ENCODE data around the gene PIP5K1C. TPM values are rescaled to one million over a fixed set of nuclear protein-coding genes. Genes with fewer than 3 reads are reported as not detected.
"Not testable (repeated sequence)": the region's sequence is repeated elsewhere in the genome, so short reads cannot be mapped to it uniquely, and the experiment has no call there.

The PIP5K1C gene
- total and polyA plus RNA-seq, 5 donors = 31.4 to 48.3 (median 39.7) TPM

- intact Hi-C loops (cut with DNase I) = no loop called here
- H3K27ac ChIP-seq (ENCODE audit: low read length) = peak overlapping the region; percentile 94
- no peak overlapping the region for H3K4me3 ChIP-seq (ENCODE audit: low read length)
- 33% methylated on average over 40 of the region's 40 CpGs for WGBS
- peaks cover 7% of the 10 kb centered on the region for H3K4me1 ChIP-seq (ENCODE audit: control insufficient read depth, insufficient read depth, low read length)
- DNase-seq (peak in 2 of 3 donors; percentile 56 to 62), ATAC-seq (peak in 1 of 2 donors; percentile 21)
- no peaks in the 10 kb centered on the region for H3K9me3 ChIP-seq (ENCODE audit: control insufficient read depth, low read length)
- no peaks in the 10 kb centered on the region for H3K27me3 ChIP-seq (ENCODE audit: control insufficient read depth, insufficient read depth)
Measured at GRCh38 chr19:3671680-3672574, 28.3 kb downstream of the PIP5K1C start.

DNA sequence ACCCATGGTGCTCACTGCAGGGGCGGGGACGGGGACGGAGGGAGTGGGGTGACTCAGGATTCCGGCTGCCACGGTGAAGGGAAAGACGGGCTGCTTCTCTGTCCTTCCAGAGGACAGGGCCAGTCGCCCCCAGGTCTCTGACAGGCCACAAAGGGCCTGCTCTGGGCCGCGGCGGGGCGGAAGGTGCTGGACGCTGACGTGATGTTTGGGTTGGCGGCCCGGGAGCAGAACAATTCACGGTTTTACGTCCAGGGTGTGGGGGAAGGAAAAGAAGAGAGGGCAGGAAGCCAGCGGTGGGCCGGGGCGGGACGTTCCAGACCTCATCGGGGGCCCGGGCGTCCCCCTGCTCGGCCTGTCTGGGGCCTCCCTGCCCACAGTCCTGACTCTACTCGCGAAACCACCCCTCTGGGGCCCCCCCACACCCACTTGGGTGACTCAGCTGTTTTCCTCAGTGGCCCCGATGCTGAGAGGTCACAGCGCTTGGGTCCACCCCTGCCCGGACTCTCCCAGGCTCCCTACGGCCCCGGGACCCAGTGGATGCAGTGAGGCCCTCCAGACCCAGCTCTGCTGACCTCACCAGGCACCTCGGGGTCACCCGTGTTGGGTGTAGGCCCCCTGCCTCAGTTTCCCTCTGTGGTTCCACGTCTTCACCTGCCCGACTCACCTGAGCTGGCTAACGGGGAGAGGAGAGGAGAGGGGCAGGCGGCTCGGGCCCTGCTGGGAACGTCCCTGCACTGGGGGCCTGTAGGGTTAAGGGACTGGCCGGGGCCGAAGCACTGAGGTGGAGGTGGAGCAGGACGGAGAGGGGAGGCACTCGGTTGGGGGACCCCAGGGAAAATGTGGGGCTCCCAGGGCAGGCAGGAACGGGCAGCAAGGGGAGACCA is 29.2 kb downstream of the PIP5K1C start:
- WGBS = 23% methylated on average over 45 of the region's 45 CpGs
- intact Hi-C loops (cut with DNase I) = no loop called here
- Histone ChIP-seq H3K4me1 (ENCODE audit: control insufficient read depth, insufficient read depth, low read length) (peaks cover 7% of the 10 kb centered on the region), H3K27ac (ENCODE audit: low read length) (peak overlapping the region; percentile 94), H3K4me3 (ENCODE audit: low read length) (no peak overlapping the region), H3K27me3 (ENCODE audit: control insufficient read depth, insufficient read depth) (no peaks in the 10 kb centered on the region), H3K9me3 (ENCODE audit: control insufficient read depth, low read length) (no peaks in the 10 kb centered on the region)
- DNase-seq = peak; percentile 94 to 95 (median 95)
- ATAC-seq = peak; percentile 82 to 85

DNA sequence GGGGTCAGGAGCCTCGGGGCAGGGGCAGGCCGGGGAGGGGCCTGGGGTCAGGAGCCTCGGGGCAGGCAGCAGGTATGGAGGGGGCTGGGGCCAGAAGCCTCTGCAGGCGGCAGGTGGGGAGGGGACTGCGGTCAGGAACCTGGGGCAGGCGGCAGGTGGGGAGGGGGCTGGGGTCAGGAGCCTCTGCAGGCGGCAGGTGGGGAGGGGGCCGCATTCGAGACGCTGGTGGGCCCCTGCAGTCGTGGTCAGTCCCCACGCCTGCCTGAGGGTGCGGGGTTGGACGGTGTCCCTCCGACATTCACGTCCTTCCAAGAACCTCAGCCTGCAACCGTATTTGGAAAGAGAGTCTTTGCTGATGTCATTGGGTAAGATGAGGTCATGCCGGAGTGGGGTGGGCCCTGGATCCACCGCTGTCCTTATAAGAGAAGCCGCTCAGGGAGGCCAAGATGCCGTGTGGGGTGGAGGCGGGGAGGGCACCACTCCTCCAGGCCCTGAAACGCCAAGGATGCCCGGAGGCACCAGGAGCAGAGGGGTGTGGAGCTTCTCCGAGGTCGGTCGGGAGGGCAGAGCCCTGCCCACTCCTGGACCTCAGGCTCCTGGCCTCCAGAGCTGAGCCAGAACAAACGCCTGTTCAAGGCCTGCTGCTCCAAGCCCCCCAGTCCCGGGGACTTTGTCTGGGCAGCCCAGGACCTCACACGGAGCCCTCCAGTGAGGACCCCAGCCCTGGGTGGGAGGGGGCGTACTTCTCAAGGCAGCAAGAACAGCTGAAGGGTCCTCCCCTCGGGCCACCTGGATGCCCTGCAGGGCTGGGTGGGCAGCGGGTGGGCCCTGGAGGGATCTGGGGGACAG is 30.1 kb downstream of the PIP5K1C start:
- Histone ChIP-seq H3K9me3 (ENCODE audit: control insufficient read depth, low read length) (no peaks in the 10 kb centered on the region), H3K4me1 (ENCODE audit: control insufficient read depth, insufficient read depth, low read length) (peaks cover 7% of the 10 kb centered on the region), H3K27ac (ENCODE audit: low read length) (peak overlapping the region; percentile 94), H3K4me3 (ENCODE audit: low read length) (no peak overlapping the region), H3K27me3 (ENCODE audit: control insufficient read depth, insufficient read depth) (no peaks in the 10 kb centered on the region)
- ATAC-seq (peak; percentile 82 to 84), DNase-seq (peak; percentile 91 to 94 (median 92))
- 26% methylated on average over 33 of the region's 33 CpGs for WGBS
- intact Hi-C loops (cut with DNase I) = loop anchor here in 3 of 4 donors (2.0 to 5.0 kb wide), 2 partner anchors 31 to 32 kb away; partner anchors contain the start of gene PIP5K1C (in 3 of the 3)

- Histone ChIP-seq H3K9me3 (ENCODE audit: control insufficient read depth, low read length) (no peaks in the 10 kb centered on the region), H3K4me3 (ENCODE audit: low read length) (no peak overlapping the region), H3K27me3 (ENCODE audit: control insufficient read depth, insufficient read depth) (no peaks in the 10 kb centered on the region), H3K4me1 (ENCODE audit: control insufficient read depth, insufficient read depth, low read length) (peaks cover 7% of the 10 kb centered on the region), H3K27ac (ENCODE audit: low read length) (peak overlapping the region; percentile 94)
- ATAC-seq = no peak
- intact Hi-C loops (cut with DNase I) = loop anchor here in 3 of 4 donors (2.0 to 5.0 kb wide), 2 partner anchors 31 to 33 kb away; partner anchors contain the start of gene PIP5K1C (in 3 of the 3)
- 62% methylated on average over 39 of the region's 39 CpGs for WGBS
- DNase-seq = peak in 2 of 3 donors; percentile 38 to 73
Measured at GRCh38 chr19:3669082-3669946, 31.0 kb downstream of the PIP5K1C start.

GRCh38 chr19:3668331-3669081 is 31.8 kb downstream of the PIP5K1C start:
- intact Hi-C loops (cut with DNase I) = loop anchor here in 3 of 4 donors (2.0 to 5.0 kb wide), 2 partner anchors 32 to 34 kb away; partner anchors contain the start of gene PIP5K1C (in 3 of the 3)
- ATAC-seq = no peak

GRCh38 chr19:3667766-3668165 is 32.5 kb downstream of the PIP5K1C start:
- ATAC-seq (no peak), DNase-seq (peak in 2 of 3 donors; percentile 15 to 30)
- Histone ChIP-seq H3K4me1 (ENCODE audit: control insufficient read depth, insufficient read depth, low read length) (peaks cover 7% of the 10 kb centered on the region), H3K27me3 (ENCODE audit: control insufficient read depth, insufficient read depth) (no peaks in the 10 kb centered on the region), H3K4me3 (ENCODE audit: low read length) (no peak overlapping the region), H3K9me3 (ENCODE audit: control insufficient read depth, low read length) (no peaks in the 10 kb centered on the region), H3K27ac (ENCODE audit: low read length) (no peak overlapping the region)
- intact Hi-C loops (cut with DNase I) = loop anchor here in 3 of 4 donors (2.0 to 5.0 kb wide), 2 partner anchors 33 to 35 kb away; partner anchors contain the start of gene PIP5K1C (in 3 of the 3)
- WGBS = 84% methylated on average over 17 of the region's 17 CpGs

More at GRCh38 chr19:3668331-3669081, 31.8 kb downstream of the PIP5K1C start:
- peaks cover 7% of the 10 kb centered on the region for H3K4me1 ChIP-seq (ENCODE audit: control insufficient read depth, insufficient read depth, low read length)
- H3K9me3 ChIP-seq (ENCODE audit: control insufficient read depth, low read length) = no peaks in the 10 kb centered on the region
- peak in 2 of 3 donors; percentile 28 to 68 for DNase-seq
- peak overlapping the region; percentile 31 for H3K27ac ChIP-seq (ENCODE audit: low read length)
- 53% methylated on average over 34 of the region's 34 CpGs for WGBS
- H3K27me3 ChIP-seq (ENCODE audit: control insufficient read depth, insufficient read depth) = no peaks in the 10 kb centered on the region
- H3K4me3 ChIP-seq (ENCODE audit: low read length) = no peak overlapping the region

- Histone ChIP-seq H3K27ac (ENCODE audit: low read length) (no peak overlapping the region), H3K4me3 (ENCODE audit: low read length) (no peak overlapping the region), H3K27me3 (ENCODE audit: control insufficient read depth, insufficient read depth) (no peaks in the 10 kb centered on the region), H3K9me3 (ENCODE audit: control insufficient read depth, low read length) (no peaks in the 10 kb centered on the region), H3K4me1 (ENCODE audit: control insufficient read depth, insufficient read depth, low read length) (peaks cover 7% of the 10 kb centered on the region)
- 88% methylated on average over 18 of the region's 18 CpGs for WGBS
- DNase-seq = peak in 1 of 3 donors; percentile 55
- no peak for ATAC-seq
- intact Hi-C loops (cut with DNase I) = loop anchor here in 2 of 4 donors (5.0 kb wide), 1 partner anchor 35 kb away; the partner anchor contains the start of gene PIP5K1C (in 2 of the 2)
Measured at GRCh38 chr19:3667037-3667638, 33.1 kb downstream of the PIP5K1C start.

DNA sequence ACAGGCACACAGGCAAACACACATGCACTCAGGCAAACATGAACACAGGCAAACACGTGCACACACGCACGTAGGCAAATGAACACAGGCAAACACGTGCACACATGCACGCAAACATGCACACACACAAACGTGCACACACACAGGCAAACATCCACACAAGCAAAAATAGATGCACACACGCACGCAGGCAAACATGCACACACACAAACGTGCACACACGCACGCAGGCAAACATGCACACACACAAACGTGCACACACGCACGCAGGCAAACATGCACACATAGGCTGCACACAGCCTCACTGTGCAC is 33.8 kb downstream of the PIP5K1C start:
- H3K4me1 ChIP-seq (ENCODE audit: control insufficient read depth, insufficient read depth, low read length); H3K9me3 ChIP-seq (ENCODE audit: control insufficient read depth, low read length); H3K27ac ChIP-seq (ENCODE audit: low read length); H3K27me3 ChIP-seq (ENCODE audit: control insufficient read depth, insufficient read depth); H3K4me3 ChIP-seq (ENCODE audit: low read length); ATAC-seq: not testable (repeated sequence)
- WGBS = 89% methylated on average over 14 of the region's 14 CpGs
- intact Hi-C loops (cut with DNase I) = loop anchor here in 2 of 4 donors (5.0 kb wide), 1 partner anchor 36 kb away; the partner anchor contains the start of gene PIP5K1C (in 2 of the 2)
- peak in 1 of 3 donors; percentile 55 for DNase-seq
